ENCODE data around the gene UNC80.

DNA sequence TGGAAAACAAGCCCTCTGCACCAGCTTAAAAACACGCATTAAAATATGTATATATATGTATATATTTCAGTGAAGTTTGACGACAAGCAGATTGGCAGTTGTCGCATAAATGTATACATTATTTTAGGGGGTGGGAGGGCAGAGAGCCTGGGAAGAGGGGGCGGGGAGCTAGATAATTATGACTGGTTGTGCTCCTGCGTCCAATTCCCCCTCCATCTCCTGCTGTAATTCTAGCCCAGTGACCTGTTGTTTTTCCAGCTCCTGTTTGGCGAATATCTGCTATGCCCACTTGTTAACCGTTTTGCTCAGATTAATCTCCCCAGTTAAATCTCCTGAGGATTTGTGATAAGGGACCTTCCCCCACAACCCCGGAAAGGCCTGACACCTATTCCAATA, 656 bp downstream of the UNC80 start:
- no peak for TF ChIP-seq NRF1 (IDR thresholded peaks at IDR 0.05; ENCODE audit: low read depth, low read length)
- no peak for TF ChIP-seq CTCF (IDR thresholded peaks at IDR 0.05)
- TF ChIP-seq EP300 (IDR thresholded peaks at IDR 0.05; ENCODE audit: borderline replicate concordance in 1 of 2, low read depth in 1 of 2, low read length in 1 of 2): no peak
- TF ChIP-seq SIN3A (IDR thresholded peaks at IDR 0.05; ENCODE audit: borderline replicate concordance, low read depth, low read length): no peak
- TF ChIP-seq, protein P1, sequence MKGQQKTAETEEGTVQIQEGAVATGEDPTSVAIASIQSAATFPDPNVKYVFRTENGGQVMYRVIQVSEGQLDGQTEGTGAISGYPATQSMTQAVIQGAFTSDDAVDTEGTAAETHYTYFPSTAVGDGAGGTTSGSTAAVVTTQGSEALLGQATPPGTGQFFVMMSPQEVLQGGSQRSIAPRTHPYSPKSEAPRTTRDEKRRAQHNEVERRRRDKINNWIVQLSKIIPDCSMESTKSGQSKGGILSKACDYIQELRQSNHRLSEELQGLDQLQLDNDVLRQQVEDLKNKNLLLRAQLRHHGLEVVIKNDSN (IDR thresholded peaks at IDR 0.05; ENCODE audit: borderline replicate concordance, low read depth): no peak
- TF ChIP-seq RAD21 (IDR thresholded peaks at IDR 0.05; ENCODE audit: low read length): 0 out of 2 replicates have a peak, but pooled peaks have one; percentile 6
- TF ChIP-seq GABPA (IDR thresholded peaks at IDR 0.05; ENCODE audit: low read depth): no peak
- no peak for TF ChIP-seq SMC3 (IDR thresholded peaks at IDR 0.05; ENCODE audit: low read depth, low read length)
- no peak for TF ChIP-seq RCOR1 (IDR thresholded peaks at IDR 0.05; ENCODE audit: low read length)
- TF ChIP-seq MAX (IDR thresholded peaks at IDR 0.05; ENCODE audit: low read depth): no peak
- no peak for TF ChIP-seq EZH2phosphoT487 (IDR thresholded peaks at IDR 0.05; ENCODE audit: borderline replicate concordance, low read depth)
